Endothelial cell of hepatic sinusoid (primary cell): ENCODE data around the gene KRTAP20-3.

Experiments
- in situ Hi-C: cut with HindIII; loops from 2 replicates; pipeline ENCODE4 v1.10.0; 2017; ENCODE audit warnings: low sequenced_read_pairs

Gene KRTAP20-3

GRCh38 chr21:30676737-30677136, 34.1 kb downstream of the KRTAP20-3 start:
- in situ Hi-C loops = no loop called here

GRCh38 chr21:30680586-30680985, 37.9 kb downstream of the KRTAP20-3 start:
- in situ Hi-C loops = no loop called here

GRCh38 chr21:30684506-30684905, 41.8 kb downstream of the KRTAP20-3 start:
- in situ Hi-C loops = no loop called here

GRCh38 chr21:30689822-30690221, 47.2 kb downstream of the KRTAP20-3 start:
- in situ Hi-C loops = no loop called here
